Posterior vena cava (tissue), 2 donors: ENCODE measurements around the gene CHTF8. TPM values are rescaled to one million over a fixed set of nuclear protein-coding genes. Genes with fewer than 3 reads are reported as not detected.

Experiments used
- total RNA-seq, 2 donors: library from RNA; stranded (reverse); fragmentation: NEBNext Ultra II Directional; extraction: Animal tissue kit (Norgen Biotek cat#: 25700); gene quantifications; one replicate each; pipeline ENCODE4 v1.2.1, GENCODE V29; 2021
- donor health status: DM: yes; HTN: yes; CAD: no.
- donor health status: DM: yes; HTN: yes; CAD: no.

The CHTF8 gene
- total RNA-seq, 2 donors from 2014 or later: 55.0 to 67.0 TPM

Other genes starting within 250 kb of the CHTF8 start
- gene HAS3, start 26.9 kb downstream of the CHTF8 start, total RNA-seq: 1 to 10 TPM in 1 of 2 donors, under 1 TPM in 1; 0.88 to 1.3 TPM
- 10 to 100 TPM; 32.8 to 36.9 TPM for gene UTP4, start 61 bp upstream of the CHTF8 start, total RNA-seq
- 10 to 100 TPM; 53.8 to 59.5 TPM for gene SNTB2, start 54.6 kb upstream of the CHTF8 start, total RNA-seq
- gene VPS4A, start 178.8 kb upstream of the CHTF8 start, total RNA-seq: 10 to 100 TPM; 23.4 to 24.1 TPM
- 1 to 10 TPM; 6.6 to 6.9 TPM for gene PDF, start 198.0 kb upstream of the CHTF8 start, total RNA-seq
- 10 to 100 TPM; 21.9 to 22.4 TPM for gene COG8, start 207.0 kb upstream of the CHTF8 start, total RNA-seq
- gene NIP7, start 207.2 kb upstream of the CHTF8 start, total RNA-seq: 10 to 100 TPM; 14.3 to 15.9 TPM
- under 1 TPM; 0.51 to 0.57 TPM for gene TMED6, start 219.2 kb upstream of the CHTF8 start, total RNA-seq